C4-2B (cell line): ENCODE results near the gene OSBPL6.

ENCODE experiments used
- CTCF ChIP-seq: fragments of 450-650 bp; conservative IDR thresholded peaks from 2 replicates; pipeline ENCODE4 v1.5.1; 2017; ENCODE audit warnings: mild to moderate bottlenecking
- ZFX ChIP-seq: fragments of 450-650 bp; IDR thresholded peaks from 2 replicates; pipeline ENCODE4 v1.6.1; 2017

- TF ChIP-seq CTCF (no peak), ZFX (no peak)
These were observed 131.0 kb downstream of the OSBPL6 start for GRCh38 chr2:178325268-178325667.
